CD14-positive monocyte (primary cell): ENCODE measurements around the gene ENGASE. TPM values are rescaled to one million over a fixed set of nuclear protein-coding genes. Genes with fewer than 3 reads are reported as not detected.

ENCODE experiments used
- DNase-seq, 3 donors: peaks; one replicate each; pipeline ENCODE4 v3.0.0-alpha.2; 2011 to 2022
- H2AFZ ChIP-seq: 2 replicates; pipeline ENCODE4 v1.6.0; 2012; ENCODE audit warnings: mild to moderate bottlenecking, low read depth, low read length, inconsistent platforms; ENCODE audit not compliant: insufficient read depth, poor library complexity, severe bottlenecking
- H3K27ac ChIP-seq, 2 donors: 1 replicate in 1 of 2; 2 replicates in 1 of 2; pipeline ENCODE4 v1.5.1; 2012 to 2013; ENCODE audit warnings: low read length in 2 of 2, control low read depth in 1 of 2, inconsistent platforms in 1 of 2, low read depth in 1 of 2, mild to moderate bottlenecking in 1 of 2
- H3K27me3 ChIP-seq, 2 donors: one replicate each; pipeline versions ENCODE4 v1.6.0 to v1.6.1; 2011 to 2013; ENCODE audit warnings: low read length in 2 of 2; ENCODE audit not compliant: control insufficient read depth in 2 of 2, insufficient read depth in 2 of 2
- H3K36me3 ChIP-seq, 2 donors: replicated peaks in 1 of 2; 1 replicate in 1 of 2; 2 replicates in 1 of 2; pipeline versions ENCODE4 v1.5.1 to v1.6.1; 2012 to 2013; ENCODE audit warnings: low read length in 2 of 2, control low read depth in 1 of 2, inconsistent platforms in 1 of 2, mild to moderate bottlenecking in 1 of 2; ENCODE audit not compliant: insufficient read depth in 2 of 2, control insufficient read depth in 1 of 2
- H3K4me1 ChIP-seq, 2 donors: 1 replicate in 1 of 2; 2 replicates in 1 of 2; pipeline versions ENCODE4 v1.5.1 to v1.6.1; 2012 to 2013; ENCODE audit warnings: low read length in 2 of 2, control low read depth in 1 of 2, inconsistent platforms in 1 of 2, mild to moderate bottlenecking in 1 of 2, moderate library complexity in 1 of 2; ENCODE audit not compliant: insufficient read depth in 2 of 2, control insufficient read depth in 1 of 2
- H3K4me2 ChIP-seq: replicated peaks from 2 replicates; pipeline ENCODE3; 2012; ENCODE audit warnings: low read length, moderate library complexity, mild to moderate bottlenecking; ENCODE audit not compliant: poor library complexity, severe bottlenecking; ENCODE audit errors: extremely low read depth
- H3K4me3 ChIP-seq, 3 experiments: fragments of 200-600 bp in 1 of 3; sonication (generic) in 1 of 3; replicated peaks in 1 of 3; 1 replicate in 2 of 3; 2 replicates in 1 of 3; pipeline ENCODE4 v1.5.1; 2011 to 2013; ENCODE audit warnings: low read length in 3 of 3, mild to moderate bottlenecking in 3 of 3, control low read depth in 2 of 3, low read depth in 2 of 3, inconsistent platforms in 1 of 3, moderate library complexity in 1 of 3
- H3K79me2 ChIP-seq: 2 replicates; pipeline ENCODE4 v1.6.0; 2012; ENCODE audit warnings: mild to moderate bottlenecking, control low read depth, inconsistent platforms, low read length, moderate library complexity; ENCODE audit not compliant: insufficient read depth
- H3K9ac ChIP-seq: 2 replicates; pipeline ENCODE4 v1.6.0; 2017; ENCODE audit warnings: low read length, mild to moderate bottlenecking; ENCODE audit not compliant: insufficient read depth, poor library complexity, severe bottlenecking
- H3K9me3 ChIP-seq, 2 donors: replicated peaks in 1 of 2; 1 replicate in 1 of 2; 2 replicates in 1 of 2; pipeline versions ENCODE4 v1.5.1 to v1.6.1; 2012 to 2013; ENCODE audit warnings: low read length in 2 of 2, control low read depth in 1 of 2; ENCODE audit not compliant: control insufficient read depth in 1 of 2, insufficient read depth in 1 of 2
- H4K20me1 ChIP-seq: 2 replicates; pipeline ENCODE4 v1.6.0; 2012; ENCODE audit warnings: mild to moderate bottlenecking, low read length, control low read depth, moderate library complexity; ENCODE audit not compliant: insufficient read depth
- H3K27ac Mint-ChIP-seq, 7 donors: one replicate each; pipeline ENCODE4 v1.8.0; 2020; ENCODE audit warnings: mild to moderate bottlenecking in 7 of 7, mixed read lengths in 7 of 7, moderate library complexity in 6 of 7, inconsistent platforms in 2 of 7
- H3K27me3 Mint-ChIP-seq, 3 donors: one replicate each; pipeline ENCODE4 v1.8.0; 2021 to 2022; ENCODE audit warnings: low read depth in 3 of 3, mild to moderate bottlenecking in 3 of 3, mixed read lengths in 3 of 3, moderate library complexity in 3 of 3, inconsistent platforms in 1 of 3
- H3K36me3 Mint-ChIP-seq, 2 donors: one replicate each; pipeline ENCODE4 v1.8.0; 2020; ENCODE audit warnings: mixed read lengths in 2 of 2, inconsistent platforms in 1 of 2, mild to moderate bottlenecking in 1 of 2
- H3K4me1 Mint-ChIP-seq: one replicate; pipeline ENCODE4 v1.8.0; 2020; ENCODE audit warnings: mild to moderate bottlenecking, mixed read lengths
- H3K4me3 Mint-ChIP-seq, 2 donors: one replicate each; pipeline ENCODE4 v1.8.0; 2020; ENCODE audit warnings: mild to moderate bottlenecking in 2 of 2, mixed read lengths in 2 of 2, moderate library complexity in 1 of 2
- H3K9me3 Mint-ChIP-seq, 7 donors: one replicate each; pipeline ENCODE4 v1.8.0; 2020 to 2022; ENCODE audit warnings: mixed read lengths in 7 of 7, mild to moderate bottlenecking in 6 of 7, moderate library complexity in 6 of 7, inconsistent platforms in 2 of 7
- CTCF ChIP-seq: fragments of 200-600 bp; IDR thresholded peaks from one replicate; pipeline ENCODE4 v1.8.0; 2022; ENCODE audit warnings: antibody characterized with exemption, mild to moderate bottlenecking
- WGBS: methylation state at CpG from one replicate; pipeline ENCODE4 v1.1.5; 2013; ENCODE audit warnings: missing lambda C conversion rate; ENCODE audit not compliant: insufficient coverage; 5-methylcytosine and 5-hydroxymethylcytosine counted together
- intact Hi-C, 2 donors: fragments of 100-400 bp; cut with micrococcal nuclease; formaldehyde crosslinking; loops; one replicate each; pipeline versions ENCODE4 v1.15.0 to v1.15.1; 2023
- polyA plus RNA-seq, 3 donors: library from polyadenylated mRNA; depleted of rRNA in 1 of 3; unstranded in 2 of 3; stranded (reverse) in 1 of 3; fragments of 300-500 nt in 2 of 3; fragments of >200 nt in 1 of 3; fragmentation: Illumina TruSeq in 2 of 3; gene quantifications; 1 replicate in 2 of 3; 2 replicates in 1 of 3; pipeline ENCODE4 v1.2.3, GENCODE V29; 2012 to 2021

Gene ENGASE
- polyA plus RNA-seq, 3 donors, result 2.6 to 150 (median 3.0) TPM

GRCh38 chr17:79034931-79035485 lies 39.6 kb upstream of the ENGASE start:
- H3K36me3 ChIP-seq, result no peaks in the 10 kb centered on the region
- no peaks in the 10 kb centered on the region for H3K79me2 ChIP-seq
- Mint-ChIP-seq H3K27me3 (peaks cover 42 to 71% (median 49%) of the 10 kb centered on the region in 3 donors), H3K9me3 (peaks cover 0 to 3% (median 0%) of the 10 kb centered on the region in 7 donors), H3K4me1 (peaks cover 22% of the 10 kb centered on the region), H3K36me3 (no peaks in the 10 kb centered on the region), H3K27ac (peak overlapping the region in 1 of 7 donors; percentile 30), H3K4me3 (peak overlapping the region in 1 of 2 donors; percentile 40)
- H3K27ac ChIP-seq, result no peak overlapping the region
- H3K9ac ChIP-seq, result no peak overlapping the region
- H3K4me3 ChIP-seq, result no peak overlapping the region
- WGBS, result 87% methylated on average over 5 of the region's 8 CpGs
- H4K20me1 ChIP-seq, result no peaks in the 10 kb centered on the region
- H3K4me2 ChIP-seq, result no peak overlapping the region
- intact Hi-C loops, result no loop called here
- no peaks in the 10 kb centered on the region for H3K9me3 ChIP-seq
- H3K4me1 ChIP-seq, result peaks cover 14 to 16% of the 10 kb centered on the region in 2 donors
- H3K27me3 ChIP-seq, result peaks cover 0 to 20% of the 10 kb centered on the region in 2 donors
- TF ChIP-seq CTCF, result no peak
- DNase-seq, result no peak
- no peak overlapping the region for H2AFZ ChIP-seq

GRCh38 chr17:79035686-79036085 lies 38.9 kb upstream of the ENGASE start:
- no peak overlapping the region for H3K4me3 ChIP-seq
- no peak for TF ChIP-seq CTCF
- H3K9ac ChIP-seq, result no peak overlapping the region
- no peak overlapping the region for H2AFZ ChIP-seq
- H3K4me1 Mint-ChIP-seq, result peaks cover 22% of the 10 kb centered on the region
- H3K27me3 Mint-ChIP-seq, result peaks cover 39 to 71% (median 45%) of the 10 kb centered on the region in 3 donors
- H3K4me3 Mint-ChIP-seq, result peak overlapping the region in 1 of 2 donors; percentile 51
- intact Hi-C loops, result no loop called here
- no peaks in the 10 kb centered on the region for H3K79me2 ChIP-seq
- H3K4me1 ChIP-seq, result peaks cover 14 to 16% of the 10 kb centered on the region in 2 donors
- no peak overlapping the region for H3K27ac ChIP-seq
- no peaks in the 10 kb centered on the region for H3K36me3 Mint-ChIP-seq
- no peaks in the 10 kb centered on the region for H3K36me3 ChIP-seq
- DNase-seq, result no peak
- H3K9me3 ChIP-seq, result no peaks in the 10 kb centered on the region
- peak overlapping the region in 1 of 7 donors; percentile 57 for H3K27ac Mint-ChIP-seq
- peaks cover 0 to under 1% (median 0%) of the 10 kb centered on the region in 7 donors for H3K9me3 Mint-ChIP-seq
- H3K27me3 ChIP-seq, result peaks cover 0 to 20% of the 10 kb centered on the region in 2 donors
- no peaks in the 10 kb centered on the region for H4K20me1 ChIP-seq
- no peak overlapping the region for H3K4me2 ChIP-seq
- 98% methylated on average over 4 of the region's 6 CpGs for WGBS
